Activated CD8-positive, alpha-beta memory T cell treated with anti-CD3 and anti-CD28 coated beads for 36 hours (primary cell): ENCODE data around the gene SFI1. TPM values are rescaled to one million over a fixed set of nuclear protein-coding genes. Genes with fewer than 3 reads are reported as not detected.

Experiments used
- CTCF ChIA-PET: fragments of 350-600 bp; sonication (Branson Sonifier 250); formaldehyde crosslinking; loops from one replicate; lab custom pipeline; 2021; ENCODE audit warnings: antibody characterized with exemption; lab: Charles Lee
- POLR2A ChIA-PET: fragments of 350-600 bp; sonication (Branson Sonifier 250); formaldehyde crosslinking; loops from one replicate; lab custom pipeline; 2021; ENCODE audit warnings: antibody characterized with exemption; lab: Charles Lee
- total RNA-seq, 2 experiments: library from RNA; stranded (reverse); gene quantifications; one replicate each; pipeline ENCODE4 v1.2.3, GENCODE V29; 2021

SFI1 gene
- total RNA-seq, 2 experiments from 2014 or later, result 143 to 144 TPM

GRCh38 chr22:31661851-31662667, 165.7 kb downstream of the SFI1 start, which contains the start of gene PISD:
Gene PISD (minus strand): TSS chr22:31662215. CDS start chr22:31662208, 7 bp downstream.
- CTCF ChIA-PET, result interaction anchor here (0.7 to 2.6 kb wide), 5 partner anchors 13 to 308 kb away, joined by 3 to 11 read pairs (median 5); no protein-coding TSS in a partner anchor

GRCh38 chr22:31662668-31663037, 166.3 kb downstream of the SFI1 start:
- ChIA-PET CTCF (interaction anchor here (0.7 to 2.6 kb wide), 7 partner anchors 13 to 308 kb away, joined by 3 to 11 read pairs (median 3); no protein-coding TSS in a partner anchor), POLR2A (interaction anchor here (0.6 to 2.1 kb wide), 7 partner anchors 14 to 316 kb away, joined by 4 to 7 read pairs (median 5); partner anchors contain the start of genes DEPDC5 and PATZ1)

More at GRCh38 chr22:31661851-31662667, 165.7 kb downstream of the SFI1 start, which contains the start of gene PISD:
- POLR2A ChIA-PET, result interaction anchor here (0.5 to 2.1 kb wide), 10 partner anchors 14 to 315 kb away, joined by 3 to 9 read pairs (median 6); partner anchors contain the start of genes DEPDC5 and PATZ1

Other genes with a start within 250 kb of the SFI1 start
- 1 to 10 TPM; 6.9 to 7.5 TPM for gene PIK3IP1, start 204.0 kb upstream of the SFI1 start, total RNA-seq
- 10 to 100 TPM; 34.1 to 34.3 TPM for gene PATZ1, start 150.2 kb upstream of the SFI1 start, total RNA-seq
- gene DRG1, start 96.9 kb upstream of the SFI1 start, total RNA-seq, result 100 to 1,000 TPM; 109 to 123 TPM
- gene EIF4ENIF1, start 6.7 kb upstream of the SFI1 start, total RNA-seq, result 10 to 100 TPM; 46.1 to 54.0 TPM
- gene PISD, start 165.7 kb downstream of the SFI1 start, total RNA-seq, result 10 to 100 TPM; 53.1 to 53.9 TPM